H9 (cell line): ENCODE measurements around the gene CCDC154. TPM values are rescaled to one million over a fixed set of nuclear protein-coding genes. Genes with fewer than 3 reads are reported as not detected.
A peak's percentile ranks its signal among the peaks of the same experiment; 100 is the strongest.

Source experiments
- DNase-seq: peaks from one replicate; pipeline ENCODE4 v3.0.0-alpha.2; 2017
- H2AFZ ChIP-seq: one replicate; pipeline ENCODE4 v1.6.1; 2013; ENCODE audit warnings: mild to moderate bottlenecking, low read length, control low read depth, moderate library complexity
- H2AK5ac ChIP-seq: 2 replicates; pipeline ENCODE4 v1.6.1; 2013; ENCODE audit warnings: low read length, control low read depth, mixed read lengths; ENCODE audit not compliant: insufficient read length
- H2BK120ac ChIP-seq: one replicate; pipeline ENCODE4 v1.6.1; 2013; ENCODE audit warnings: low read depth, mild to moderate bottlenecking, low read length, control low read depth, inconsistent platforms; ENCODE audit not compliant: poor library complexity, severe bottlenecking
- H2BK12ac ChIP-seq: 2 replicates; pipeline ENCODE4 v1.6.1; 2013; ENCODE audit warnings: low read length, control low read depth, mixed read lengths, low read depth; ENCODE audit not compliant: insufficient read length
- H2BK15ac ChIP-seq: 2 replicates; pipeline ENCODE4 v1.6.1; 2013; ENCODE audit warnings: low read depth, low read length, control low read depth
- H2BK20ac ChIP-seq: one replicate; pipeline ENCODE4 v1.6.1; 2013; ENCODE audit warnings: low read depth, mild to moderate bottlenecking, low read length, control low read depth, inconsistent platforms; ENCODE audit not compliant: poor library complexity, severe bottlenecking
- H2BK5ac ChIP-seq: 2 replicates; pipeline ENCODE4 v1.6.1; 2013; ENCODE audit warnings: low read length, control low read depth, mixed read lengths; ENCODE audit not compliant: insufficient read length
- H3K14ac ChIP-seq: 2 replicates; pipeline ENCODE4 v1.6.1; 2013; ENCODE audit warnings: low read length, control low read depth; ENCODE audit not compliant: insufficient read depth
- H3K18ac ChIP-seq: 2 replicates; pipeline ENCODE4 v1.6.1; 2013; ENCODE audit warnings: low read depth, mild to moderate bottlenecking, mixed read lengths, low read length, control low read depth; ENCODE audit not compliant: insufficient read length
- H3K23ac ChIP-seq: 2 replicates; pipeline ENCODE4 v1.6.1; 2013; ENCODE audit warnings: low read length, control low read depth, mixed read lengths, low read depth; ENCODE audit not compliant: insufficient read length
- H3K23me2 ChIP-seq: 2 replicates; pipeline ENCODE4 v1.6.1; 2013; ENCODE audit warnings: low read depth, mild to moderate bottlenecking, mixed read lengths, low read length, control low read depth; ENCODE audit not compliant: insufficient read length, poor library complexity, severe bottlenecking
- H3K27ac ChIP-seq: 2 replicates; pipeline ENCODE4 v1.5.1; 2013; ENCODE audit warnings: low read length, control low read depth, mixed read lengths, low read depth; ENCODE audit not compliant: insufficient read length
- H3K27me3 ChIP-seq: 2 replicates; pipeline ENCODE4 v1.6.1; 2013; ENCODE audit warnings: low read length, control low read depth, inconsistent platforms; ENCODE audit not compliant: insufficient read depth
- H3K4ac ChIP-seq: 2 replicates; pipeline ENCODE4 v1.6.1; 2013; ENCODE audit warnings: low read depth, mild to moderate bottlenecking, control low read depth, inconsistent platforms, low read length, moderate library complexity
- H3K4me1 ChIP-seq: 2 replicates; pipeline ENCODE4 v1.6.1; 2013; ENCODE audit warnings: low read length, control low read depth, inconsistent platforms; ENCODE audit not compliant: insufficient read depth
- H3K4me2 ChIP-seq: 2 replicates; pipeline ENCODE4 v1.6.1; 2013; ENCODE audit warnings: low read length, control low read depth, mixed read lengths; ENCODE audit not compliant: insufficient read length, insufficient read depth
- H3K56ac ChIP-seq: 2 replicates; pipeline ENCODE4 v1.6.1; 2013; ENCODE audit warnings: low read depth, mild to moderate bottlenecking, mixed read lengths, low read length, control low read depth; ENCODE audit not compliant: insufficient read length
- H3K79me1 ChIP-seq: 2 replicates; pipeline ENCODE4 v1.6.1; 2013; ENCODE audit warnings: low read depth, mild to moderate bottlenecking, moderate library complexity, low read length, control low read depth, inconsistent platforms; ENCODE audit not compliant: insufficient read depth, poor library complexity, severe bottlenecking
- H3K79me2 ChIP-seq: 2 replicates; pipeline ENCODE4 v1.6.1; 2013; ENCODE audit warnings: low read length, control low read depth, inconsistent platforms; ENCODE audit not compliant: insufficient read depth
- H3K9ac ChIP-seq: 2 replicates; pipeline ENCODE4 v1.6.1; 2013; ENCODE audit warnings: low read length, control low read depth, mixed read lengths; ENCODE audit not compliant: insufficient read length; ENCODE audit errors: extremely low read depth
- H3K9me3 ChIP-seq: one replicate; pipeline ENCODE4 v1.6.1; 2013; ENCODE audit warnings: low read depth, low read length, inconsistent platforms; ENCODE audit not compliant: control insufficient read depth
- H3T11ph ChIP-seq: one replicate; pipeline ENCODE4 v1.6.1; 2013; ENCODE audit warnings: mild to moderate bottlenecking, low read length, control low read depth, inconsistent platforms
- H4K20me1 ChIP-seq: one replicate; pipeline ENCODE4 v1.6.1; 2013; ENCODE audit not compliant: control insufficient read depth, insufficient read length, insufficient read depth
- H4K5ac ChIP-seq: 2 replicates; pipeline ENCODE4 v1.6.1; 2013; ENCODE audit warnings: low read depth, mild to moderate bottlenecking, mixed read lengths, low read length, control low read depth; ENCODE audit not compliant: insufficient read length
- H4K8ac ChIP-seq: replicated peaks from 2 replicates; pipeline ENCODE4 v1.6.1; 2013; ENCODE audit warnings: low read length, control low read depth, mixed read lengths, low read depth; ENCODE audit not compliant: insufficient read length
- H4K91ac ChIP-seq: 2 replicates; pipeline ENCODE4 v1.6.1; 2013; ENCODE audit warnings: low read depth, mild to moderate bottlenecking, moderate library complexity, mixed read lengths, low read length, control low read depth; ENCODE audit not compliant: insufficient read length
- H3K27ac Mint-ChIP-seq, 3 experiments: 2 replicates in 2 of 3; 3 replicates in 1 of 3; pipeline ENCODE4 v1.8.0; 2020 to 2021; ENCODE audit warnings: mixed read lengths in 3 of 3, mild to moderate bottlenecking in 1 of 3, moderate library complexity in 1 of 3
- H3K27me3 Mint-ChIP-seq: 2 replicates; pipeline ENCODE4 v1.8.0; 2021; ENCODE audit warnings: low read depth, mild to moderate bottlenecking, moderate library complexity, mixed read lengths
- H3K36me3 Mint-ChIP-seq, 3 experiments: 2 replicates in 2 of 3; 3 replicates in 1 of 3; pipeline ENCODE4 v1.8.0; 2020 to 2021; ENCODE audit warnings: low read depth in 3 of 3, mixed read lengths in 3 of 3; ENCODE audit not compliant: insufficient read depth in 1 of 3
- H3K4me1 Mint-ChIP-seq, 2 experiments: 2 replicates each; pipeline ENCODE4 v1.8.0; 2020; ENCODE audit warnings: mixed read lengths in 2 of 2
- H3K4me3 Mint-ChIP-seq, 2 experiments: 2 replicates in 1 of 2; 3 replicates in 1 of 2; pipeline ENCODE4 v1.8.0; 2020 to 2021; ENCODE audit warnings: mild to moderate bottlenecking in 2 of 2, mixed read lengths in 2 of 2, moderate library complexity in 1 of 2
- H3K9me3 Mint-ChIP-seq, 2 experiments: 2 replicates in 1 of 2; 3 replicates in 1 of 2; pipeline ENCODE4 v1.8.0; 2020; ENCODE audit warnings: mild to moderate bottlenecking in 2 of 2, mixed read lengths in 2 of 2, moderate library complexity in 1 of 2
- WGBS: extraction: QIAGEN DNeasy Blood & Tissue Kit; methylation state at CpG from one replicate; pipeline ENCODE4 v1.1.7; 2013; ENCODE audit warnings: missing lambda C conversion rate, low lambda C conversion rate, mixed read lengths; ENCODE audit not compliant: insufficient read length; ENCODE audit errors: extremely low coverage; 5-methylcytosine and 5-hydroxymethylcytosine counted together
- total RNA-seq: library from RNA; stranded (reverse); gene quantifications from 2 replicates; pipeline ENCODE4 v1.2.1, GENCODE V29; 2021
- TF ChIP-seq, protein P1 (sequence below): fragments of 200-600 bp; sonication (generic); conservative IDR thresholded peaks from 3 replicates; pipeline ENCODE4 v1.8.0; 2021; ENCODE audit warnings: antibody characterized with exemption, mild to moderate bottlenecking

Gene CCDC154
- total RNA-seq, 1 experiment from 2014 or later: 1.3 TPM

DNA sequence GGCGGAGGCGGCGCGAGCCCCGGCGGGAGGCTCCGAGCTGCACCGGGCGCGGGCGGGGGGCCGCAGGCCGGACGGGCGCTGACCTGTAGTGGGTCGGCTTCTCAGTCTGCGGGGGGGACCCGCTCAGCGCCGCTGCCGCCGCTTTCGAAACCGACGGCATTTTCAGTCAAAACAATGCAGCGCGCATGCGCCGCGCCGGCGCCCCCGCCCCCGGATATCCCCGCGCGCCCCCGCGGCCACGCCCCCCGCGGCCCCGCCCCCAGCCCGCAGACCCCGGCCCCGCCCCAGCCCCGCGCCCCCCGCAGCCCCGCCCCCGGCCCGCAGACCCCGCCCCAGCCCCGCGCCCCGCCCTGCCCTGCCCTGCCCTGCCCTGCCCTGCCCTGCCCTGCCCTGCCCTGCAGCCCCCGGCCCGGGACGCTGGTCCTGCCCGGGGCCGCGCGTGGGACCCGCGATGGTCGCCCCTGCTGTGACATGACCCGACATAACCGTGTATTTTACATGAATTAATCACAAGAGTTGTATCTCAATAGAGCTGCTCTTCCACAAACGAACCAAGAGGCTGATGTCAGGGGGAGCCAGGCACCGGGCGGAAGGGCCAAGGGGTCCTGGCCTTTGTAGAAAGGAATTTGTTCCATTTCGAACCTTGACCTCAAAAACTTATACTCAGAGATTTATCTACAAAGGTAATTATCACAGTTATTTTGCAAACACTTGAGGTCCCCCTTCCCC lies 29.7 kb downstream of the CCDC154 start, which contains the start of gene UNKL:
TSS of gene UNKL (minus strand) at position 173 of the 729 bp plus-strand sequence. CDS start at position 160, 13 bp downstream.
- Histone ChIP-seq H2BK120ac (peak within 1 kb of the TSS; percentile 88), H3T11ph (no peak within 1 kb of the TSS), H2BK12ac (no peak within 1 kb of the TSS), H4K91ac (no peak within 1 kb of the TSS), H4K20me1 (no peaks in the 10 kb centered on the region), H3K9ac (no peak within 1 kb of the TSS), H3K14ac (peak within 1 kb of the TSS; percentile 26; the same call in 1 of the 2 replicates), H3K18ac (peak within 1 kb of the TSS; percentile 73), H2BK15ac (no peak within 1 kb of the TSS), H3K23ac (no peak within 1 kb of the TSS), H3K56ac (no peak within 1 kb of the TSS), H2BK20ac (peak within 1 kb of the TSS; percentile 98), H3K27ac (no peak within 1 kb of the TSS), H3K9me3 (no peaks in the 10 kb centered on the region), H3K27me3 (no peaks in the 10 kb centered on the region), H3K79me2 (peaks cover 3% of the 10 kb centered on the region; the same call in 1 of the 2 replicates), H2AFZ (no peak within 1 kb of the TSS), H2BK5ac (no peak within 1 kb of the TSS), H4K5ac (no peak within 1 kb of the TSS), H2AK5ac (no peak within 1 kb of the TSS), H3K79me1 (no peaks in the 10 kb centered on the region), H3K4me1 (no peaks in the 10 kb centered on the region), H3K4ac (no peak within 1 kb of the TSS), H4K8ac (no peak within 1 kb of the TSS), H3K23me2 (peaks cover 3% of the 10 kb centered on the region), H3K4me2 (peak within 1 kb of the TSS; percentile 58)
- WGBS: no CpG with 5 or more reads among the region's 72 CpGs
- Mint-ChIP-seq H3K27ac (peak within 1 kb of the TSS in 2 of 3 experiments; percentile 71 to 75; a peak in 2 of 7 replicates), H3K4me1 (peaks cover 3 to 6% of the 10 kb centered on the region in 2 experiments; a peak in 2 of 4 replicates), H3K9me3 (no peaks in the 10 kb centered on the region), H3K4me3 (peak within 1 kb of the TSS; percentile 76 to 88), H3K27me3 (no peaks in the 10 kb centered on the region), H3K36me3 (peaks cover 3 to 8% (median 4%) of the 10 kb centered on the region in 3 experiments; a peak in 5 of 7 replicates)
- DNase-seq: peak; percentile 71
- TF ChIP-seq, protein P1, sequence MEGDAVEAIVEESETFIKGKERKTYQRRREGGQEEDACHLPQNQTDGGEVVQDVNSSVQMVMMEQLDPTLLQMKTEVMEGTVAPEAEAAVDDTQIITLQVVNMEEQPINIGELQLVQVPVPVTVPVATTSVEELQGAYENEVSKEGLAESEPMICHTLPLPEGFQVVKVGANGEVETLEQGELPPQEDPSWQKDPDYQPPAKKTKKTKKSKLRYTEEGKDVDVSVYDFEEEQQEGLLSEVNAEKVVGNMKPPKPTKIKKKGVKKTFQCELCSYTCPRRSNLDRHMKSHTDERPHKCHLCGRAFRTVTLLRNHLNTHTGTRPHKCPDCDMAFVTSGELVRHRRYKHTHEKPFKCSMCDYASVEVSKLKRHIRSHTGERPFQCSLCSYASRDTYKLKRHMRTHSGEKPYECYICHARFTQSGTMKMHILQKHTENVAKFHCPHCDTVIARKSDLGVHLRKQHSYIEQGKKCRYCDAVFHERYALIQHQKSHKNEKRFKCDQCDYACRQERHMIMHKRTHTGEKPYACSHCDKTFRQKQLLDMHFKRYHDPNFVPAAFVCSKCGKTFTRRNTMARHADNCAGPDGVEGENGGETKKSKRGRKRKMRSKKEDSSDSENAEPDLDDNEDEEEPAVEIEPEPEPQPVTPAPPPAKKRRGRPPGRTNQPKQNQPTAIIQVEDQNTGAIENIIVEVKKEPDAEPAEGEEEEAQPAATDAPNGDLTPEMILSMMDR: no peak
